H9 (cell line): ENCODE data around the gene EIF3D. TPM values are rescaled to one million over a fixed set of nuclear protein-coding genes. Genes with fewer than 3 reads are reported as not detected.

ENCODE experiments used
- DNase-seq: peaks from one replicate; pipeline ENCODE4 v3.0.0-alpha.2; 2017
- H2AFZ ChIP-seq: one replicate; pipeline ENCODE4 v1.6.1; 2013; ENCODE audit warnings: mild to moderate bottlenecking, low read length, control low read depth, moderate library complexity
- H2AK5ac ChIP-seq: 2 replicates; pipeline ENCODE4 v1.6.1; 2013; ENCODE audit warnings: low read length, control low read depth, mixed read lengths; ENCODE audit not compliant: insufficient read length
- H2BK120ac ChIP-seq: one replicate; pipeline ENCODE4 v1.6.1; 2013; ENCODE audit warnings: low read depth, mild to moderate bottlenecking, low read length, control low read depth, inconsistent platforms; ENCODE audit not compliant: poor library complexity, severe bottlenecking
- H2BK12ac ChIP-seq: 2 replicates; pipeline ENCODE4 v1.6.1; 2013; ENCODE audit warnings: low read length, control low read depth, mixed read lengths, low read depth; ENCODE audit not compliant: insufficient read length
- H2BK15ac ChIP-seq: 2 replicates; pipeline ENCODE4 v1.6.1; 2013; ENCODE audit warnings: low read depth, low read length, control low read depth
- H2BK20ac ChIP-seq: one replicate; pipeline ENCODE4 v1.6.1; 2013; ENCODE audit warnings: low read depth, mild to moderate bottlenecking, low read length, control low read depth, inconsistent platforms; ENCODE audit not compliant: poor library complexity, severe bottlenecking
- H2BK5ac ChIP-seq: 2 replicates; pipeline ENCODE4 v1.6.1; 2013; ENCODE audit warnings: low read length, control low read depth, mixed read lengths; ENCODE audit not compliant: insufficient read length
- H3K14ac ChIP-seq: 2 replicates; pipeline ENCODE4 v1.6.1; 2013; ENCODE audit warnings: low read length, control low read depth; ENCODE audit not compliant: insufficient read depth
- H3K18ac ChIP-seq: 2 replicates; pipeline ENCODE4 v1.6.1; 2013; ENCODE audit warnings: low read depth, mild to moderate bottlenecking, mixed read lengths, low read length, control low read depth; ENCODE audit not compliant: insufficient read length
- H3K23ac ChIP-seq: 2 replicates; pipeline ENCODE4 v1.6.1; 2013; ENCODE audit warnings: low read length, control low read depth, mixed read lengths, low read depth; ENCODE audit not compliant: insufficient read length
- H3K23me2 ChIP-seq: 2 replicates; pipeline ENCODE4 v1.6.1; 2013; ENCODE audit warnings: low read depth, mild to moderate bottlenecking, mixed read lengths, low read length, control low read depth; ENCODE audit not compliant: insufficient read length, poor library complexity, severe bottlenecking
- H3K27ac ChIP-seq: 2 replicates; pipeline ENCODE4 v1.5.1; 2013; ENCODE audit warnings: low read length, control low read depth, mixed read lengths, low read depth; ENCODE audit not compliant: insufficient read length
- H3K27me3 ChIP-seq: 2 replicates; pipeline ENCODE4 v1.6.1; 2013; ENCODE audit warnings: low read length, control low read depth, inconsistent platforms; ENCODE audit not compliant: insufficient read depth
- H3K4ac ChIP-seq: 2 replicates; pipeline ENCODE4 v1.6.1; 2013; ENCODE audit warnings: low read depth, mild to moderate bottlenecking, control low read depth, inconsistent platforms, low read length, moderate library complexity
- H3K4me1 ChIP-seq: 2 replicates; pipeline ENCODE4 v1.6.1; 2013; ENCODE audit warnings: low read length, control low read depth, inconsistent platforms; ENCODE audit not compliant: insufficient read depth
- H3K4me2 ChIP-seq: 2 replicates; pipeline ENCODE4 v1.6.1; 2013; ENCODE audit warnings: low read length, control low read depth, mixed read lengths; ENCODE audit not compliant: insufficient read length, insufficient read depth
- H3K56ac ChIP-seq: 2 replicates; pipeline ENCODE4 v1.6.1; 2013; ENCODE audit warnings: low read depth, mild to moderate bottlenecking, mixed read lengths, low read length, control low read depth; ENCODE audit not compliant: insufficient read length
- H3K79me1 ChIP-seq: 2 replicates; pipeline ENCODE4 v1.6.1; 2013; ENCODE audit warnings: low read depth, mild to moderate bottlenecking, moderate library complexity, low read length, control low read depth, inconsistent platforms; ENCODE audit not compliant: insufficient read depth, poor library complexity, severe bottlenecking
- H3K79me2 ChIP-seq: 2 replicates; pipeline ENCODE4 v1.6.1; 2013; ENCODE audit warnings: low read length, control low read depth, inconsistent platforms; ENCODE audit not compliant: insufficient read depth
- H3K9ac ChIP-seq: 2 replicates; pipeline ENCODE4 v1.6.1; 2013; ENCODE audit warnings: low read length, control low read depth, mixed read lengths; ENCODE audit not compliant: insufficient read length; ENCODE audit errors: extremely low read depth
- H3K9me3 ChIP-seq: one replicate; pipeline ENCODE4 v1.6.1; 2013; ENCODE audit warnings: low read depth, low read length, inconsistent platforms; ENCODE audit not compliant: control insufficient read depth
- H3T11ph ChIP-seq: one replicate; pipeline ENCODE4 v1.6.1; 2013; ENCODE audit warnings: mild to moderate bottlenecking, low read length, control low read depth, inconsistent platforms
- H4K20me1 ChIP-seq: one replicate; pipeline ENCODE4 v1.6.1; 2013; ENCODE audit not compliant: control insufficient read depth, insufficient read length, insufficient read depth
- H4K5ac ChIP-seq: 2 replicates; pipeline ENCODE4 v1.6.1; 2013; ENCODE audit warnings: low read depth, mild to moderate bottlenecking, mixed read lengths, low read length, control low read depth; ENCODE audit not compliant: insufficient read length
- H4K8ac ChIP-seq: replicated peaks from 2 replicates; pipeline ENCODE4 v1.6.1; 2013; ENCODE audit warnings: low read length, control low read depth, mixed read lengths, low read depth; ENCODE audit not compliant: insufficient read length
- H4K91ac ChIP-seq: 2 replicates; pipeline ENCODE4 v1.6.1; 2013; ENCODE audit warnings: low read depth, mild to moderate bottlenecking, moderate library complexity, mixed read lengths, low read length, control low read depth; ENCODE audit not compliant: insufficient read length
- H3K27ac Mint-ChIP-seq, 3 experiments: 2 replicates in 2 of 3; 3 replicates in 1 of 3; pipeline ENCODE4 v1.8.0; 2020 to 2021; ENCODE audit warnings: mixed read lengths in 3 of 3, mild to moderate bottlenecking in 1 of 3, moderate library complexity in 1 of 3
- H3K27me3 Mint-ChIP-seq: 2 replicates; pipeline ENCODE4 v1.8.0; 2021; ENCODE audit warnings: low read depth, mild to moderate bottlenecking, moderate library complexity, mixed read lengths
- H3K36me3 Mint-ChIP-seq, 3 experiments: 2 replicates in 2 of 3; 3 replicates in 1 of 3; pipeline ENCODE4 v1.8.0; 2020 to 2021; ENCODE audit warnings: low read depth in 3 of 3, mixed read lengths in 3 of 3; ENCODE audit not compliant: insufficient read depth in 1 of 3
- H3K4me1 Mint-ChIP-seq, 2 experiments: 2 replicates each; pipeline ENCODE4 v1.8.0; 2020; ENCODE audit warnings: mixed read lengths in 2 of 2
- H3K4me3 Mint-ChIP-seq, 2 experiments: 2 replicates in 1 of 2; 3 replicates in 1 of 2; pipeline ENCODE4 v1.8.0; 2020 to 2021; ENCODE audit warnings: mild to moderate bottlenecking in 2 of 2, mixed read lengths in 2 of 2, moderate library complexity in 1 of 2
- H3K9me3 Mint-ChIP-seq, 2 experiments: 2 replicates in 1 of 2; 3 replicates in 1 of 2; pipeline ENCODE4 v1.8.0; 2020; ENCODE audit warnings: mild to moderate bottlenecking in 2 of 2, mixed read lengths in 2 of 2, moderate library complexity in 1 of 2
- CTCF ChIP-seq: fragments of 200-600 bp; sonication (generic); conservative IDR thresholded peaks from 3 replicates; pipeline ENCODE4 v1.8.0; 2021; ENCODE audit warnings: antibody characterized with exemption, mild to moderate bottlenecking
- whole genome bisulfite sequencing: extraction: QIAGEN DNeasy Blood & Tissue Kit; methylation state at CpG from one replicate; pipeline ENCODE4 v1.1.7; 2013; ENCODE audit warnings: missing lambda C conversion rate, low lambda C conversion rate, mixed read lengths; ENCODE audit not compliant: insufficient read length; ENCODE audit errors: extremely low coverage; 5-methylcytosine and 5-hydroxymethylcytosine counted together
- total RNA-seq: library from RNA; stranded (reverse); gene quantifications from 2 replicates; pipeline ENCODE4 v1.2.1, GENCODE V29; 2021

The EIF3D gene
- total RNA-seq, 1 experiment from 2014 or later, result 198 TPM

GRCh38 chr22:36565686-36566085 is 36.7 kb upstream of the EIF3D start:
- Histone ChIP-seq H4K91ac (no peak overlapping the region), H3K27me3 (no peaks in the 10 kb centered on the region), H3K23me2 (no peaks in the 10 kb centered on the region), H4K5ac (no peak overlapping the region), H2BK20ac (no peak overlapping the region), H2BK12ac (no peak overlapping the region), H3K79me2 (no peaks in the 10 kb centered on the region), H3T11ph (no peak overlapping the region), H3K9me3 (no peaks in the 10 kb centered on the region), H2BK5ac (no peak overlapping the region), H3K14ac (no peak overlapping the region), H3K18ac (no peak overlapping the region), H3K23ac (no peak overlapping the region), H2BK15ac (no peak overlapping the region), H3K4me1 (peaks cover 12% of the 10 kb centered on the region; the same call in 1 of the 2 replicates), H3K4ac (no peak overlapping the region), H4K20me1 (no peaks in the 10 kb centered on the region), H3K79me1 (no peaks in the 10 kb centered on the region), H3K9ac (no peak overlapping the region), H3K27ac (no peak overlapping the region), H3K4me2 (no peak overlapping the region), H2AFZ (no peak overlapping the region), H3K56ac (no peak overlapping the region), H2AK5ac (no peak overlapping the region), H4K8ac (no peak overlapping the region), H2BK120ac (no peak overlapping the region)
- WGBS, result no CpG with 5 or more reads among the region's 6 CpGs
- peaks cover 12% of the 10 kb centered on the region for H3K27me3 Mint-ChIP-seq
- H3K27ac Mint-ChIP-seq, result no peak overlapping the region
- H3K4me1 Mint-ChIP-seq, result peaks cover 27 to 44% of the 10 kb centered on the region in 2 experiments
- TF ChIP-seq CTCF, result no peak
- H3K36me3 Mint-ChIP-seq, result no peaks in the 10 kb centered on the region
- no peak for DNase-seq
- no peaks in the 10 kb centered on the region for H3K9me3 Mint-ChIP-seq
- H3K4me3 Mint-ChIP-seq, result no peak overlapping the region
